RWPE2 (cell line): ENCODE measurements around the gene ECSIT.

Experiments
- ATAC-seq: fragments of 200-7000 bp; cut with Tn5 transposase; 3 replicates; pipeline ENCODE4 v1.9.1; 2021; ENCODE audit warnings: low read depth
- DNase-seq: peaks from one replicate; pipeline ENCODE4 v3.0.0-alpha.2; 2020; ENCODE audit warnings: low spot score
- H3K27ac ChIP-seq: fragments of 450-650 bp; 2 replicates; pipeline ENCODE4 v1.5.1; 2017; ENCODE audit warnings: mild to moderate bottlenecking; ENCODE audit not compliant: poor library complexity, severe bottlenecking
- H3K27me3 ChIP-seq: fragments of 250-450 bp; sonication (Bioruptor Pico); 2 replicates; pipeline ENCODE4 v1.5.1; 2021; ENCODE audit warnings: mild to moderate bottlenecking, moderate library complexity; ENCODE audit not compliant: insufficient read depth, poor library complexity, severe bottlenecking
- H3K36me3 ChIP-seq: fragments of 250-450 bp; sonication (Bioruptor Pico); 2 replicates; pipeline ENCODE4 v1.5.1; 2020; ENCODE audit warnings: low read depth, mild to moderate bottlenecking, moderate library complexity
- H3K4me1 ChIP-seq: fragments of 250-450 bp; sonication (Bioruptor Pico); 2 replicates; pipeline ENCODE4 v1.5.1; 2021; ENCODE audit warnings: mild to moderate bottlenecking, moderate library complexity; ENCODE audit not compliant: insufficient read depth, poor library complexity, severe bottlenecking
- H3K4me3 ChIP-seq: fragments of 250-450 bp; sonication (Bioruptor Pico); 2 replicates; pipeline ENCODE4 v1.5.1; 2021; ENCODE audit warnings: mild to moderate bottlenecking, moderate library complexity; ENCODE audit not compliant: severe bottlenecking
- H3K9me3 ChIP-seq: fragments of 250-450 bp; sonication (Bioruptor Pico); 2 replicates; pipeline ENCODE4 v1.5.1; 2021; ENCODE audit warnings: mild to moderate bottlenecking, moderate library complexity; ENCODE audit not compliant: severe bottlenecking
- TF ChIP-seq, protein P1 (sequence below): fragments of 450-650 bp; IDR thresholded peaks from one replicate; pipeline ENCODE4 v1.5.1; 2017; ENCODE audit warnings: mild to moderate bottlenecking, moderate library complexity; ENCODE audit not compliant: poor library complexity, severe bottlenecking

ECSIT gene

DNA sequence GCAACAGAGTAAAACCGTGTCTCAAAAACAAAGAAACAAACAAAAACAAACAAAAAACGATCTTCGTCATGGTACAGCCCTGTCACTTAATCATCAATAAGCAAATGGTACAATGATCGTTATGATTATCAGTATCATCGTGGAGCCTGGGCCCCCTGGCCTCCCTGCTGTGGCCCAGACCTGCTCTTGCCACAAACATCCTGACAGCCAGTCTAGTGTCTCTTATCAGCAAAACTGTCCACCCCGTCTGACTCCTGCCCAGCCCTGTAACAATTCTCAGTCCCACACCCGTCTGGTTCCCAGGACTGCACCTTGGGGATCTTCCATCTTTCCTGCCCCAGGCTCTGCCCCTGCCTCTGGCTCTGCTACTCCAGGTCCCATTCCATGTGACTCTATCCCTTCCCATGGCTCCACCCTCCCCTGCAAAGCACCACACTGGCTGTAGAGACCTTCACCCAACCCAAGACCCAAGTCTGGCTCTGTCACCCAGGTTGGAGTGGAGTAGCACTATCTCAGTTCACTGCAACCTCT is 29.0 kb downstream of the ECSIT start:
- no peak overlapping the region for H3K4me3 ChIP-seq
- H3K27me3 ChIP-seq, result no peaks in the 10 kb centered on the region
- no peak overlapping the region for H3K27ac ChIP-seq
- TF ChIP-seq, protein P1, sequence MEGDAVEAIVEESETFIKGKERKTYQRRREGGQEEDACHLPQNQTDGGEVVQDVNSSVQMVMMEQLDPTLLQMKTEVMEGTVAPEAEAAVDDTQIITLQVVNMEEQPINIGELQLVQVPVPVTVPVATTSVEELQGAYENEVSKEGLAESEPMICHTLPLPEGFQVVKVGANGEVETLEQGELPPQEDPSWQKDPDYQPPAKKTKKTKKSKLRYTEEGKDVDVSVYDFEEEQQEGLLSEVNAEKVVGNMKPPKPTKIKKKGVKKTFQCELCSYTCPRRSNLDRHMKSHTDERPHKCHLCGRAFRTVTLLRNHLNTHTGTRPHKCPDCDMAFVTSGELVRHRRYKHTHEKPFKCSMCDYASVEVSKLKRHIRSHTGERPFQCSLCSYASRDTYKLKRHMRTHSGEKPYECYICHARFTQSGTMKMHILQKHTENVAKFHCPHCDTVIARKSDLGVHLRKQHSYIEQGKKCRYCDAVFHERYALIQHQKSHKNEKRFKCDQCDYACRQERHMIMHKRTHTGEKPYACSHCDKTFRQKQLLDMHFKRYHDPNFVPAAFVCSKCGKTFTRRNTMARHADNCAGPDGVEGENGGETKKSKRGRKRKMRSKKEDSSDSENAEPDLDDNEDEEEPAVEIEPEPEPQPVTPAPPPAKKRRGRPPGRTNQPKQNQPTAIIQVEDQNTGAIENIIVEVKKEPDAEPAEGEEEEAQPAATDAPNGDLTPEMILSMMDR, result no peak
- H3K36me3 ChIP-seq, result no peaks in the 10 kb centered on the region; the same call in 1 of the 2 replicates
- H3K4me1 ChIP-seq, result no peaks in the 10 kb centered on the region
- DNase-seq (no peak), ATAC-seq (no peak)
- H3K9me3 ChIP-seq, result no peaks in the 10 kb centered on the region

DNA sequence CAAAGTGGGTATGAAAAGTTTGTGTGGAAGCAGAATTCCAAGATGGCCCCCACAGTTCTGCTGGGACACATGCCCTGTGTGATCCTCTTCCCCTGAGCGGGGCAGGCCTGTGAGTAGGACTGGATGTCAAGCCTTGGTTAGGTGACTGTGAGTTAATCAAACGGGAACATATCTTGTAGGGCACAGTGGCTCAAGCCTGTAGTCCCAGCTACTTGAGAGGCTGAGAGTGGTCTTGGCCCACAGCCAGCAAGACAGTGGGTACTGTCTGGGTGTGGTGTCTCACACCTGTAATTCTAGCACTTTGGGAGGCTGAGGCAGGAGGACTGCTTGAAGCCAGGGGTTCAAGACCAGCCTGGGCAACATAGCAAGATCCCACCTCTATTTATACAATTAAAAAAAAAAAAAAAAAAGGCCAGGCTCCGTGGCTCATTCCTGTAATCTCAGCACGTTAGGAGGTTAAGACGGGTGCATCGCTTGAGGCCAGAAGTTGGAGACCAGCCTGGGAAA is 29.7 kb downstream of the ECSIT start:
- Histone ChIP-seq H3K27ac (no peak overlapping the region), H3K4me1 (no peaks in the 10 kb centered on the region), H3K27me3 (no peaks in the 10 kb centered on the region), H3K9me3 (no peaks in the 10 kb centered on the region), H3K4me3 (no peak overlapping the region), H3K36me3 (no peaks in the 10 kb centered on the region; the same call in 1 of the 2 replicates)
- DNase-seq, result no peak
- TF ChIP-seq, protein P1, result no peak
- no peak for ATAC-seq

DNA sequence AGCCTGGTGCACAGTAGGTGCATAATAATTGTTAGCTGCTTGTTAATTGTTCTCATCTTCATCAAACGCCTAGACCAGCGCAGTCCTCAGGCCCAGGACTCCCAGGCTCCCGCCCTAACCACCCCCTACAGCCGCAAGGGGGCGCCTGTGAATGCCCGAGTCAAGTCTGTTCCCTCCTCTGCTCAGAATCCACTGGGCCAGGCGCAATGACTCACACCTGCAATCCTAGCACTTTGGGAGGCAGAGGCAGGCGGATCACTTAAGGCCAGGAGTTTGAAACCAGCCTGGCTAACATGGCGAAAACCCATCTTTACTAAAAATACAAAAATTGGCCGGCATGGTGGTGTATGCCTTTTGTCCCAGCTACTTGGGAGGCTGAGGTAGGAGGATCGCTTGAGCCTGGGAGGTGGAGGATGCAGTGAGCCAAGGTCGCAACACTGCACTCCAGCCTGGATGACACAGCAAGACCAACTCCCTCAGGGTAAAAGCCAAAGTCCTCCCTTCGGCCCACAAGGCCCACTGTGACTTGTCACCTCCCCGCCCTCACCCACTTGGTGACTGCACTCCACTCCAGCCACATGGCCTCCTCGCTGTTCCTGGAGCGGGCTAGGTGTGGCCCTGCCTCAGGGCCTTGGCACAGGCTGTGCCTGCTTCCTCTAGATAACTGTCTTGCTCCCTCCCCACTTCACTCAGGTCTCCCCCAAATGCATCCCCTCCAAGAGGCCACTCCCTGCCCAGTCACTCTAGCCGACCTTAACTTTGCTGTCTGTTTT is 32.4 kb downstream of the ECSIT start:
- ATAC-seq (peak; percentile 88), DNase-seq (no peak)
- TF ChIP-seq, protein P1, result peak; percentile 68
- Histone ChIP-seq H3K36me3 (no peaks in the 10 kb centered on the region; the same call in 1 of the 2 replicates), H3K9me3 (no peaks in the 10 kb centered on the region), H3K4me3 (no peak overlapping the region), H3K27me3 (no peaks in the 10 kb centered on the region), H3K27ac (no peak overlapping the region), H3K4me1 (no peaks in the 10 kb centered on the region)

DNA sequence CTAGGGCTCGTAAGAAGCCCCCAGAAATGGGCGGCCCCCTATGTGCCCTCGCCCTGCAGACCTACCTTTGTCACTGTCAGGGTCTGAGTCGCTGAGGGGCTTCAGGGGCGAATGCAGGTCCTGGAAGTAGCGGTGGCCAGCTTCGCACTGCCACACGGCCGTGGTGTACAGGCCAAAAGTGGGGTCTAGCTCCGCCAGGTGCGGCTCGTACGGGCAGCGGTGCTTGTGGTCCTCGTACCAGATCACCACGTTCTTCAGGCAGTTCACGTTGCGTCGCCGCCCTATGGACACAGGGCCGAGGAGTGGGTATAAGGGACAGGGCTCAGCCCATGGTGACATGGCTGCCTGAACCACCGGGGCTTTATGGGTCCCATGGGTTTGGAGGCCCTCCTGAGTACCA is 33.0 kb downstream of the ECSIT start:
- no peak overlapping the region for H3K4me3 ChIP-seq
- DNase-seq, result no peak
- ATAC-seq, result no peak
- H3K9me3 ChIP-seq, result no peaks in the 10 kb centered on the region
- no peak overlapping the region for H3K27ac ChIP-seq
- H3K36me3 ChIP-seq, result no peaks in the 10 kb centered on the region; the same call in 1 of the 2 replicates
- no peaks in the 10 kb centered on the region for H3K27me3 ChIP-seq
- no peaks in the 10 kb centered on the region for H3K4me1 ChIP-seq
- TF ChIP-seq, protein P1, result no peak

DNA sequence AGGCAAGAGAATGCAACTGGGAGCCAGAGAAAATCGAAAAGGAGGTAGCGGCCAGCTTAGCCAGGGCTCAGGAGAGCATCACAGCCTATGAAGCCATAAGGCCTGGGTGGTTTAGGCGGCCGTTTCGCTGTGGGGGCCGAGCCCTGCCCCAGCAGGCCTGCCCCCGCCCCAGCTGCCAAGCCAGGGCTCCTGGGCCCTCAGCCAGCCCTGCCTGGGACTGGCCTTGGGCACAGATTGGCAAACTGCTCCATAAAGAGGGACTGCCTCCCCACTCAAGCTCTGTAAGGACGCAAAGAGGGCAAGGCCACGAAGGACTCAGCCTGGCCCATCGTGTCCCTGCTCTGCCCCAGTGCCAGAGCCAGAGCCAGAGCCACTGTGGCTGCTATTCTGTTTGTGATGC is 33.5 kb downstream of the ECSIT start:
- TF ChIP-seq, protein P1, result no peak
- H3K27ac ChIP-seq, result no peak overlapping the region
- no peaks in the 10 kb centered on the region for H3K27me3 ChIP-seq
- no peak overlapping the region for H3K4me3 ChIP-seq
- DNase-seq (no peak), ATAC-seq (no peak)
- H3K9me3 ChIP-seq, result no peaks in the 10 kb centered on the region
- H3K4me1 ChIP-seq, result no peaks in the 10 kb centered on the region
- H3K36me3 ChIP-seq, result no peaks in the 10 kb centered on the region; the same call in 1 of the 2 replicates
